ENCODE measurements around the gene NRXN3. TPM values are rescaled to one million over a fixed set of nuclear protein-coding genes. Genes with fewer than 3 reads are reported as not detected.

NRXN3 gene
- total RNA-seq, 1 donor from 2014 or later, result 20.3 TPM

- DNase-seq (ENCODE audit: low spot score), result no peak
Observed at GRCh38 chr14:78904094-78904493, 733.9 kb downstream of the NRXN3 start.

GRCh38 chr14:78917462-78917861 lies 747.3 kb downstream of the NRXN3 start:
- no peak for DNase-seq (ENCODE audit: low spot score)

GRCh38 chr14:78921856-78922255 lies 751.7 kb downstream of the NRXN3 start:
- no peak for DNase-seq (ENCODE audit: low spot score)

- no peak for DNase-seq (ENCODE audit: low spot score)
Observed at GRCh38 chr14:78927261-78927660, 757.1 kb downstream of the NRXN3 start.

- DNase-seq (ENCODE audit: low spot score), result no peak
Observed at GRCh38 chr14:78933166-78933565, 763.0 kb downstream of the NRXN3 start.

- DNase-seq (ENCODE audit: low spot score), result no peak
Observed at GRCh38 chr14:78933948-78934524, 763.9 kb downstream of the NRXN3 start.

- DNase-seq (ENCODE audit: low spot score), result no peak
Observed at GRCh38 chr14:78946949-78947348, 776.8 kb downstream of the NRXN3 start.

- DNase-seq (ENCODE audit: low spot score), result no peak
Observed at GRCh38 chr14:78947681-78948080, 777.5 kb downstream of the NRXN3 start.

GRCh38 chr14:78950649-78951048 lies 780.5 kb downstream of the NRXN3 start:
- DNase-seq (ENCODE audit: low spot score), result peak; percentile 23

- no peak for DNase-seq (ENCODE audit: low spot score)
Observed at GRCh38 chr14:78951602-78952001, 781.4 kb downstream of the NRXN3 start.

- DNase-seq (ENCODE audit: low spot score), result peak; percentile 67
Observed at GRCh38 chr14:78959674-78960264, 789.6 kb downstream of the NRXN3 start.

- no peak for DNase-seq (ENCODE audit: low spot score)
Observed at GRCh38 chr14:78967111-78967809, 797.1 kb downstream of the NRXN3 start.

GRCh38 chr14:78968265-78968664 lies 798.1 kb downstream of the NRXN3 start:
- DNase-seq (ENCODE audit: low spot score), result no peak

GRCh38 chr14:78970677-78971076 lies 800.5 kb downstream of the NRXN3 start:
- DNase-seq (ENCODE audit: low spot score), result no peak

GRCh38 chr14:78972440-78972839 lies 802.3 kb downstream of the NRXN3 start:
- no peak for DNase-seq (ENCODE audit: low spot score)

GRCh38 chr14:78974691-78975090 lies 804.5 kb downstream of the NRXN3 start:
- no peak for DNase-seq (ENCODE audit: low spot score)

- DNase-seq (ENCODE audit: low spot score), result no peak
Observed at GRCh38 chr14:78975734-78976133, 805.6 kb downstream of the NRXN3 start.

- no peak for DNase-seq (ENCODE audit: low spot score)
Observed at GRCh38 chr14:78978896-78979295, 808.7 kb downstream of the NRXN3 start.

GRCh38 chr14:78982551-78982950 lies 812.4 kb downstream of the NRXN3 start:
- DNase-seq (ENCODE audit: low spot score), result no peak

- DNase-seq (ENCODE audit: low spot score), result no peak
Observed at GRCh38 chr14:78983126-78983525, 813.0 kb downstream of the NRXN3 start.

- DNase-seq (ENCODE audit: low spot score), result no peak
Observed at GRCh38 chr14:78985668-78986381, 815.7 kb downstream of the NRXN3 start.

- no peak for DNase-seq (ENCODE audit: low spot score)
Observed at GRCh38 chr14:78986989-78987388, 816.8 kb downstream of the NRXN3 start.

- no peak for DNase-seq (ENCODE audit: low spot score)
Observed at GRCh38 chr14:78989221-78989620, 819.0 kb downstream of the NRXN3 start.
